Right lobe of liver (tissue), 6 donors: ENCODE results near the gene RNF186. TPM values are rescaled to one million over a fixed set of nuclear protein-coding genes. Genes with fewer than 3 reads are reported as not detected.
"Not testable (repeated sequence)": the region's sequence is repeated elsewhere in the genome, so short reads cannot be mapped to it uniquely, and the experiment has no call there.

Source experiments
- ATAC-seq, 4 donors: fragments of 200-7000 bp; cut with Tn5 transposase; one replicate each; pipeline ENCODE4 v1.9.1; 2020; ENCODE audit warnings: mild to moderate bottlenecking in 4 of 4, moderate library complexity in 4 of 4
- DNase-seq, 3 donors: peaks; one replicate each; pipeline ENCODE4 v3.0.0-alpha.2; 2020
- H3K27ac ChIP-seq, 3 donors: fragments of 200-600 bp; one replicate each; pipeline ENCODE4 v1.8.0; 2022
- H3K27me3 ChIP-seq, 2 donors: fragments of 200-600 bp; one replicate each; pipeline ENCODE4 v1.8.0; 2022
- H3K36me3 ChIP-seq, 4 donors: fragments of 200-600 bp; sonication (generic) in 1 of 4; one replicate each; pipeline versions ENCODE4 v1.5.1 to v1.8.0; 2017 to 2022; ENCODE audit warnings: control low read depth in 1 of 4
- H3K4me1 ChIP-seq, 4 donors: fragments of 200-600 bp; sonication (generic) in 1 of 4; one replicate each; pipeline versions ENCODE4 v1.5.1 to v1.8.0; 2017 to 2022; ENCODE audit warnings: control low read depth in 1 of 4
- H3K4me3 ChIP-seq, 3 donors: fragments of 200-600 bp; one replicate each; pipeline ENCODE4 v1.8.0; 2022
- H3K9me3 ChIP-seq, 4 donors: fragments of 200-600 bp; sonication (generic) in 1 of 4; one replicate each; pipeline versions ENCODE4 v1.5.1 to v1.8.0; 2017 to 2022; ENCODE audit warnings: control low read depth in 1 of 4
- POLR2A ChIP-seq: fragments of 450-650 bp; IDR thresholded peaks from one replicate; pipeline ENCODE4 v1.6.1; 2017; ENCODE audit warnings: antibody characterized with exemption, mild to moderate bottlenecking
- WGBS: methylation state at CpG from one replicate; pipeline ENCODE4 v1.1.6; 2018; ENCODE audit warnings: low coverage, low lambda C conversion rate; ENCODE audit not compliant: insufficient coverage; ENCODE audit errors: missing lambda C conversion rate; 5-methylcytosine and 5-hydroxymethylcytosine counted together
- intact Hi-C, 2 donors: fragments of 100-400 bp; cut with DNase I; formaldehyde crosslinking; loops; one replicate each; pipeline versions ENCODE4 v1.11.2 to v1.14.1; 2022
- total RNA-seq, 6 experiments: library from RNA; depleted of rRNA in 2 of 6; stranded (reverse); fragments of >200 nt in 2 of 6; fragmentation: NEBNext Ultra II Directional in 3 of 6; extraction: Animal tissue kit (Norgen Biotek cat#: 25700) in 3 of 6; gene quantifications; one replicate each; pipeline versions ENCODE4 v1.1.0 to v1.2.4, GENCODE V29; 2016 to 2023
- TF ChIP-seq, protein P1 (sequence below), 4 donors: fragments of 200-600 bp in 3 of 4; fragments of 450-650 bp in 1 of 4; IDR thresholded peaks; one replicate each; pipeline versions ENCODE4 v1.5.1 to v1.8.0; 2016 to 2022; ENCODE audit warnings: antibody characterized with exemption in 4 of 4, mild to moderate bottlenecking in 2 of 4
- donor health status: DM: no; HTN: yes; CAD: no.
- donor health status: DM: no; HTN: no; CAD: no.
- donor health status: DM: no; HTN: no; CAD: no.
- donor health status: DM: no; HTN: yes; CAD: no.
- donor health status: DM: no; HTN: yes; CAD: no.

RNF186 gene
- total RNA-seq, 6 experiments from 2014 or later: 0.30 to 2.9 (median 0.53) TPM; not detected in 2

DNA sequence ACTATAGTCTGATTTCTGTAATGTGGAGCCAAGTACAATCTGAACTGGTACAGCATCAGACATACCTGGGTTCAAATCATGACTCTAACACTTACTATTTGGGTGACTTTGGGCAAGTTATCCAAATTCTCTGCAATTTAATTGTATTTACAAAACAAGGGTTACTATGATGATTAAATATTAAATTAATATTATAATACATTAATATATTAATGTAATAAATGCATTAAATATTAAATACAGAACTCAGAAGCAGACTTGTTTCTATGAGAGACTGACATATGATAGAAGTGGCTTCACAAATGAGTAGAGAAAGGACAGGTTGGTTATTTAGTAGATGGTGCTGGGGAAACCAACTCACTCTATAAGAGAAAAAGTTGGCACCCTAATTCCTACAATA, 39.8 kb upstream of the RNF186 start:
- Histone ChIP-seq H3K27me3 (no peaks in the 10 kb centered on the region), H3K4me3 (no peak overlapping the region), H3K27ac (no peak overlapping the region), H3K36me3 (no peaks in the 10 kb centered on the region), H3K4me1 (no peaks in the 10 kb centered on the region), H3K9me3 (no peaks in the 10 kb centered on the region)
- DNase-seq (no peak), ATAC-seq (no peak)
- intact Hi-C loops: no loop called here
- TF ChIP-seq POLR2A: no peak
- TF ChIP-seq, protein P1, sequence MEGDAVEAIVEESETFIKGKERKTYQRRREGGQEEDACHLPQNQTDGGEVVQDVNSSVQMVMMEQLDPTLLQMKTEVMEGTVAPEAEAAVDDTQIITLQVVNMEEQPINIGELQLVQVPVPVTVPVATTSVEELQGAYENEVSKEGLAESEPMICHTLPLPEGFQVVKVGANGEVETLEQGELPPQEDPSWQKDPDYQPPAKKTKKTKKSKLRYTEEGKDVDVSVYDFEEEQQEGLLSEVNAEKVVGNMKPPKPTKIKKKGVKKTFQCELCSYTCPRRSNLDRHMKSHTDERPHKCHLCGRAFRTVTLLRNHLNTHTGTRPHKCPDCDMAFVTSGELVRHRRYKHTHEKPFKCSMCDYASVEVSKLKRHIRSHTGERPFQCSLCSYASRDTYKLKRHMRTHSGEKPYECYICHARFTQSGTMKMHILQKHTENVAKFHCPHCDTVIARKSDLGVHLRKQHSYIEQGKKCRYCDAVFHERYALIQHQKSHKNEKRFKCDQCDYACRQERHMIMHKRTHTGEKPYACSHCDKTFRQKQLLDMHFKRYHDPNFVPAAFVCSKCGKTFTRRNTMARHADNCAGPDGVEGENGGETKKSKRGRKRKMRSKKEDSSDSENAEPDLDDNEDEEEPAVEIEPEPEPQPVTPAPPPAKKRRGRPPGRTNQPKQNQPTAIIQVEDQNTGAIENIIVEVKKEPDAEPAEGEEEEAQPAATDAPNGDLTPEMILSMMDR (IDR thresholded peaks at IDR 0.05): no peak

DNA sequence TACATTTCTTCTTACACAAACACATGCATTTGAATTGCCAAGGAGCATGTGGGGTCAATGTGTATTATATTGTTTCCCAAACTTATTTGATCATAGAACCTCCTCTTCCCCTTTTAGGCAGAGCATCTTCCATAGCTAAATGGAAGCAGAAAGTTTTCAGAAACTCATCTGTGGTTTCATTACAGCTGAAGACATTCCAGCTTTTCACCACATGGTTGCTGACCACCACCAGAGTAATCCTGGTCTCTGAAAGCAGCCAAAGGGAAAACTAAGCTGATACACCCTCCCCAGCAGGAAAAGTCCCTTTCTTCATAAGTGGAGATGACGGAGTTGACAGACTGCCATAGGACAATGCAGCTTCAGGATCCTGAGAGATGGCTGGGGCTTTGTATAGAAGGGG, 37.0 kb upstream of the RNF186 start:
- no CpG with 5 or more reads among the region's 1 CpG for WGBS
- Histone ChIP-seq H3K27me3 (no peaks in the 10 kb centered on the region), H3K27ac (no peak overlapping the region), H3K9me3 (no peaks in the 10 kb centered on the region), H3K4me1 (no peaks in the 10 kb centered on the region), H3K4me3 (no peak overlapping the region), H3K36me3 (no peaks in the 10 kb centered on the region)
- ATAC-seq (no peak), DNase-seq (no peak)
- TF ChIP-seq, protein P1 (IDR thresholded peaks at IDR 0.05): no peak
- intact Hi-C loops: no loop called here

DNA sequence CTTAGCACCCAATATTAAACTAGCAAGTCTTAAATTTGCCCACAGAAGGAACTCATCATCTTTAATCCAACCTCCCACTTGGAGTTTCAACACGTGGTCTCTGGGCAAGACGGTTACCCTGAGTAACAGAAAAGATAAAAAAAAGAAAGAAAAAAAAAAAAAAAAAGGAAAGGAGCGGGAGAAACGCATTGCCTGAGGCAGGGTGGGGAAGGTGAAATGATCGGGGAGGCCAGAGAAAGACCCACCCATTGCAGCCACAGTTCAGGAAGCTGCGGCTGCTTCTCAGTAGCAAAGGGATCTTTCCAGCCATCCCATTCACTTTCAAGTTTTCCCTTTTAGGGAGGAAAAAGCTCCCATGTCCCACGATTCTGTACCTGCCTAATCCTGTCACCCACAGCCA, 35.1 kb upstream of the RNF186 start:
- Histone ChIP-seq H3K36me3 (no peaks in the 10 kb centered on the region), H3K4me1 (no peaks in the 10 kb centered on the region), H3K9me3 (no peaks in the 10 kb centered on the region), H3K27ac (no peak overlapping the region), H3K4me3 (no peak overlapping the region), H3K27me3 (no peaks in the 10 kb centered on the region)
- ATAC-seq (no peak), DNase-seq (no peak)
- intact Hi-C loops: no loop called here
- TF ChIP-seq, protein P1 (IDR thresholded peaks at IDR 0.05): no peak
- TF ChIP-seq POLR2A: no peak
- WGBS: 51% methylated on average over 6 of the region's 7 CpGs

DNA sequence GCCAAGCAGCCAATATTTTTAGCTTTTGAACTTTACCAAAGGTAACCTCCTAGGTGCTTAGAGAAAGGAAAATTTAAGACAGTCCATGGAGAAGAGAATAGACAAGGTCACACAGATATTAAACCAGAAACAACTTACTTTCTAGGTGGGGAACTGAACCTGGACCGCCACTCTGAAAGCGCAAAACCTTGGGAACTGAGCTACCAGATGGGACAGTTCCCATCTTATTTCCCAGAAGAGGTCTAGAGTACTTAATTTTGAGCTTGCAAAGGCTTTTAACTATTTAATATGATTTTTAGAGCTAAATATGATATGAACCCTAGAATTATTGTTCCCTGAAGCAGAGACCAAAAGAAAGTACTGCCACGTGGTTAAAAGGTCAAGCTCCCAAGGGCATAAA, 34.2 kb upstream of the RNF186 start:
- DNase-seq, H3K9me3 ChIP-seq, H3K36me3 ChIP-seq, H3K27me3 ChIP-seq, H3K27ac ChIP-seq, H3K4me3 ChIP-seq, ATAC-seq, intact Hi-C loops, H3K4me1 ChIP-seq: not testable (repeated sequence)
- WGBS: 73% methylated on average over 3 of the region's 3 CpGs

DNA sequence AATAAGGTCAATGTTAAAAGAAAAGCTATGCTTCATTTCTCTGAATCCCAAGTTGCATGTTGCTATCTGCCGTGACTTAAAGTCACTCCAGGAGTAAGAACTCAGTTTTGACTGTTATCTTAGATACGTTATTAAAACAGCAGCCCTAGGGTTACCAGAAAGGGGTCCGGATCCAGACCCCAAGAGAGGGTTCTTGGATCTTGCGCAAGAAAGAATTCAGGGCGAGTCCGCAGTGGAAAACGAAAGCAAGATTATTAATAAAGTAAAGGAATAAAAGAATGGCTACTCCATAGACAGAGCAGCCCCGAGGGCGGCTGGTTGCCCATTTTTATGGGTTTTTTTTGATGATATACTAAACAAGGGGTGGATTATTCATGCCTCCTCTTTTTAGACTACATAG, 32.3 kb upstream of the RNF186 start:
- intact Hi-C loops, ATAC-seq, H3K4me3 ChIP-seq, H3K27ac ChIP-seq, H3K4me1 ChIP-seq, H3K36me3 ChIP-seq, H3K9me3 ChIP-seq, DNase-seq, H3K27me3 ChIP-seq: not testable (repeated sequence)
- WGBS: 78% methylated on average over 9 of the region's 9 CpGs

DNA sequence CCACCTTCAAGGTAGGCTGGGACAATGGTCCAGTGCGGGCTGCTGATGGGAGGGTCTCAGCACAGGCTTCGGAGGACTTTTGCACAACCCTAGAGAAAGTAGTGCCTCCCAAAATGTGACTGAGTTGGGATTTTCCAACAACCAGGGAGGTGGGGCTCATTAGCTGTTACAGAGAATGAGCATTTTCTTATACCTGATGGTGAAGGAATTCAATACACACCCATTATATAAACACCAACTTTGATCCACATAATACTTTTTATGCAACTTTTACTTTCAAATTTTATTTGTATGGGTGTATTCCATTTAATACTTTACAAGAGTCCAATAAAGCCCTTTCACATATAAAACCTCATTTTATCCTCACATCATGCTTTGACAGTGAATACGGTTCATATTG, 31.3 kb upstream of the RNF186 start:
- intact Hi-C loops: no loop called here
- Histone ChIP-seq H3K4me1 (no peaks in the 10 kb centered on the region), H3K27ac (no peak overlapping the region), H3K36me3 (no peaks in the 10 kb centered on the region), H3K4me3 (no peak overlapping the region), H3K9me3 (no peaks in the 10 kb centered on the region), H3K27me3 (no peaks in the 10 kb centered on the region)
- TF ChIP-seq, protein P1 (IDR thresholded peaks at IDR 0.05): no peak
- no peak for TF ChIP-seq POLR2A
- DNase-seq (no peak), ATAC-seq (no peak)
- WGBS: 93% methylated on average over 1 of the region's 3 CpGs
